Measurements from ENCODE around the gene NGB. TPM values are rescaled to one million over a fixed set of nuclear protein-coding genes. Genes with fewer than 3 reads are reported as not detected.

Gene NGB
- total RNA-seq, 1 donor from 2014 or later = not detected

DNA sequence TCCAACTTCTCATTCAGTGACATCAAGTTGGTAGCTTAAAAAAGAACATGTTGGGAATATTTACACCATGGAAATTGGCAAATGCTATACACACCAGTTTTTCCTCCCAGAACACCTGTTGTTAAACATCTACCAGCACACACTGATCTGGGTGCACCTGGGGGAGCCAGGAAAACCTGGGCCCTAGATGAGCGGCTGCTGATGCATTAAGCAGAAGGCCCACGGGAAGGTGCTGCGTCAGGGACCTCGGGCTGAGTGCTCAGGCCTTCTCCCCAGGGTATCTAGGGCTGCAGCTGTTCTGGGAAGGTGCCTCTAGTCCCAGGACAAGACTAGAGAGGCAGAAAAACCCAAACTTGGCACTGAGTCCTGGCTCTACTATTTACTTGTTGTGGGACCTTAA, 2.8 kb upstream of the NGB start:
- TF ChIP-seq, protein P1, sequence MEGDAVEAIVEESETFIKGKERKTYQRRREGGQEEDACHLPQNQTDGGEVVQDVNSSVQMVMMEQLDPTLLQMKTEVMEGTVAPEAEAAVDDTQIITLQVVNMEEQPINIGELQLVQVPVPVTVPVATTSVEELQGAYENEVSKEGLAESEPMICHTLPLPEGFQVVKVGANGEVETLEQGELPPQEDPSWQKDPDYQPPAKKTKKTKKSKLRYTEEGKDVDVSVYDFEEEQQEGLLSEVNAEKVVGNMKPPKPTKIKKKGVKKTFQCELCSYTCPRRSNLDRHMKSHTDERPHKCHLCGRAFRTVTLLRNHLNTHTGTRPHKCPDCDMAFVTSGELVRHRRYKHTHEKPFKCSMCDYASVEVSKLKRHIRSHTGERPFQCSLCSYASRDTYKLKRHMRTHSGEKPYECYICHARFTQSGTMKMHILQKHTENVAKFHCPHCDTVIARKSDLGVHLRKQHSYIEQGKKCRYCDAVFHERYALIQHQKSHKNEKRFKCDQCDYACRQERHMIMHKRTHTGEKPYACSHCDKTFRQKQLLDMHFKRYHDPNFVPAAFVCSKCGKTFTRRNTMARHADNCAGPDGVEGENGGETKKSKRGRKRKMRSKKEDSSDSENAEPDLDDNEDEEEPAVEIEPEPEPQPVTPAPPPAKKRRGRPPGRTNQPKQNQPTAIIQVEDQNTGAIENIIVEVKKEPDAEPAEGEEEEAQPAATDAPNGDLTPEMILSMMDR (IDR thresholded peaks at IDR 0.05; ENCODE audit: insufficient read depth, low read length, poor library complexity, severe bottlenecking) = no peak
- Histone ChIP-seq H3K27me3 (ENCODE audit: control insufficient read depth, insufficient read depth, low read length) (peaks cover 25% of the 10 kb centered on the region), H3K36me3 (ENCODE audit: control insufficient read depth, insufficient read depth, low read length) (no peaks in the 10 kb centered on the region), H3K4me3 (ENCODE audit: low read depth, low read length) (no peak overlapping the region)
- DNase-seq (ENCODE audit: low read depth) = no peak

DNA sequence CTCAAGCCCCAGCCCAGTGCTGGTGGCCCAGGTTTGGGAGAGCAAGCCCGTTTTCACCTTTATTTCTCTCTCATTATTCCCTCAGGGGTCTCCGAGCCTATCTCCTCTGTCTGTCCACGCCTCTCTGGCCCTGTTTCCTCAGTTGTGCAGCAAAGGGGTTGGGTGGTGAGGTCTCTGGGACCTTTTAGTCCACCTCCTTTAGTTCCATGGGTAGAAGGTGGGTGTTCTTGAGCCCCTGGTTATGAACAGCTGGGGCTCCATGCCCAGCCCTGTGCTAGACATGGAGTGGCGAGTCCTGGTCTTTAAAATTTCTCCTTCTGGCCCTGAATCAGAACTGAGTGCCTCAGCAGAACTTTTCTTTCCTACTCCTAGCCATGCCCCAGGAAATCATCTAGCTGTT, 1.3 kb upstream of the NGB start:
- Histone ChIP-seq H3K4me3 (ENCODE audit: low read depth, low read length) (no peak overlapping the region), H3K27me3 (ENCODE audit: control insufficient read depth, insufficient read depth, low read length) (peaks cover 31% of the 10 kb centered on the region), H3K36me3 (ENCODE audit: control insufficient read depth, insufficient read depth, low read length) (no peaks in the 10 kb centered on the region)
- TF ChIP-seq, protein P1 (IDR thresholded peaks at IDR 0.05; ENCODE audit: insufficient read depth, low read length, poor library complexity, severe bottlenecking) = no peak
- DNase-seq (ENCODE audit: low read depth) = no peak

DNA sequence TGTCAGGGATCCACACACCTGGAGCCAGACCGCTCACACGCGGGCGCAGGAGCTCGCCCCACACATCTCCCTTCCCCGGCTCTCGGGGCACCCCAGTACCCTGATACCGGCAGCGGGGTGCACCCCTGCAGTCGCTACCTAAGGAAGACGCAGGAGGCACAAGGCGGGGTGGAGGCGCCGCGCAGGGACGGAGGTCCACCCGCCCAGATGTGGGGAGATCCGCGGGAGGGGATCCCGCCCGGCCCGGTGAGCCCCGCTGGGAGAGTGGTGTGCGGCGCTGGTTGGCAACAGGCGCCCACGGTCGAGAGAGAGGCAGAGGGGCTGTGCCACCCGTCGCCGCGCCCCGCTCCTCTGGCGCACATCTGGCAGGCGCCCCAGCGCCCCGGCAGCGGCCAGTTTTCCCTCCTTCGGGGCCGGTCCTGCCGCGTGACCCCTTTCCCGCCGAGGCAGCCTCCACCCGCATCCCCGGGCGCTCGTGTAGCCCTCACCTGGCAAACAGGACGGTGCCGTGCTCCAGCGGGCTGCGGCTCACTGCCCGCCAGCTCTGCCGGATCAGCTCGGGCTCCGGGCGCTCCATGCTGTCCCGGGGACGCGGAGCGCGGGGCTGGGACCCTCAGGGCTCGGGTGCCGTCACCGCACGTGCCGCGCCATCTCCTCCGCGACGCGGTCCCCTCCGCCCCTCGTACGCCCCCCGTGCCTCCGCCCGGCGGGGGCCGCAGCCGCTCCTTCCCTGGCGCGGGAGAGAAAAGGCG, 469 bp downstream of the NGB start:
- Histone ChIP-seq H3K4me3 (ENCODE audit: low read depth, low read length) (peak overlapping the region; percentile 5), H3K27me3 (ENCODE audit: control insufficient read depth, insufficient read depth, low read length) (peaks cover 35% of the 10 kb centered on the region), H3K36me3 (ENCODE audit: control insufficient read depth, insufficient read depth, low read length) (no peaks in the 10 kb centered on the region)
- TF ChIP-seq, protein P1 (IDR thresholded peaks at IDR 0.05; ENCODE audit: insufficient read depth, low read length, poor library complexity, severe bottlenecking) = no peak
- DNase-seq (ENCODE audit: low read depth) = no peak

DNA sequence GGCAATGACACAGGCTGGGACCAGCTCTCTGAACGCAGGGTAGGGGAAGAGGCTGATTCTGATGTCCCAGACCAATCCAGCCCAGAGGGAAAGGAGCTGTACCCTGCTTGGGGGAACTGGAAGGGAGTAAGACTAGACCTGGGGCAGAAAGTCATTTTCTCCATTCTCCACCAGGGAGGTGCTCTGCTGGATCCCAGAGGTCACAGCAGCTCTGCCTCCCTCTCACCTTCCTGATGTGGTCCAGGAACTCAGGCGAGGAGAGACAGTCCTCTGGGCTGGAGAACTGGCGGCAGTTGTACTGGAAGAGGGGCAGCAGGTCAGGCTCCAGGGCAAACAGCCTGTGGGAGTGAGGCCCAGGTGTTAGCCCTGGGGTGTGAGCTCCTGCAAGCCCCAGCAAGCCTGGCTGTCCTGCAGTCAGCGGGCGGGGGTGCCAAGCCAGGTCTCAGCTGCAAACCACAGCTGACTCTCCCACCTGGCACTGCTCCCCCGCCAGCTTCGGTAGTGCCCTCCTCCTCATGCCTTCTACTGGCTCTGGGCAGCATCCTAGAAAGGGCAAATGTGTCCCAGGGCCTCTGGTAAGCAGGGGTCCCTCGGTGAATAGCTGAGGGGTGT, 1.9 kb downstream of the NGB start:
- H3K27me3 ChIP-seq (ENCODE audit: control insufficient read depth, insufficient read depth, low read length) = peaks cover 38% of the 10 kb centered on the region
- no peak for DNase-seq (ENCODE audit: low read depth)
- TF ChIP-seq, protein P1 (IDR thresholded peaks at IDR 0.05; ENCODE audit: insufficient read depth, low read length, poor library complexity, severe bottlenecking) = no peak
- H3K36me3 ChIP-seq (ENCODE audit: control insufficient read depth, insufficient read depth, low read length) = no peaks in the 10 kb centered on the region
- no peak overlapping the region for H3K4me3 ChIP-seq (ENCODE audit: low read depth, low read length)

DNA sequence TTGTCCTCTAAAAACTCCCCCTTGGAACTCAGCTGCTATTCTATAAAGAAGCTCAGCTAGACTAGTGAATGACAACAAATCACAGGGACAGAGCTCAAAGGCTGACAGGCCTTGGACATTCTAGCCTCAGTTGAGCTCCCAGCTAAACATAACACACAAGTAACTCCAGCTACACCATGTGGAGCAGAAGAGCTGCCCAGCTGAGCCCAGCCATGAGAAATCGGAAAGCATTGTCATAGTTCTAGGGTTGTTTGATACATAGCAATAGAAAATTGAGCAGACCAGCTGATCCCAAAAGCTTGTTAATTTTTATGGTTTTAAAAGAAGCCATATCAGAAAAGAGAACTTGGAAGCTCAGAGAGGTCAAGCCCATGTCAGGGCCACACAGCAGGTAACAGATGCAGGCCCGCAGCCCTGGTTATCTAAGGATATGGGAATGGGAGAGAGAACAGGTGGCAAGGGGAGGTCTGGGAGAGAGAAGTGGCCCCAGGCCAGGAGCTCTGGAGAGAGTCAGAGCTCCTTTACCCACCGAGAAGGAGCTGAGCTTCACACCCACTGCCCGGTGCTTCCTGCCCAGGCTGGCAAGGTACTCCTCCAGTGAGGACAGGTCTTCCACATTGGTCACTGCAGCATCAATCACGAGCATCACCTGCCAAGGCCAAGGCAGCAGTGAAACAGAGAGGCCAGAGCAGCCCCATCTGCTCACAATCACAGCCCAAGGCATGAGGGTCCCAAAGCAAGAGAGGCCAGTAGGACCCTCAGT, 2.9 kb downstream of the NGB start:
- Histone ChIP-seq H3K36me3 (ENCODE audit: control insufficient read depth, insufficient read depth, low read length) (no peaks in the 10 kb centered on the region), H3K4me3 (ENCODE audit: low read depth, low read length) (no peak overlapping the region), H3K27me3 (ENCODE audit: control insufficient read depth, insufficient read depth, low read length) (peaks cover 38% of the 10 kb centered on the region)
- DNase-seq (ENCODE audit: low read depth) = no peak
- TF ChIP-seq, protein P1 (IDR thresholded peaks at IDR 0.05; ENCODE audit: insufficient read depth, low read length, poor library complexity, severe bottlenecking) = no peak

All from kidney epithelial cell (primary cell).